Activated naive CD4-positive, alpha-beta T cell treated with anti-CD3 and anti-CD28 coated beads, Interleukin-2, amount 50 U/mL, for 72 hours (primary cell): ENCODE results near the gene HARBI1. TPM values are rescaled to one million over a fixed set of nuclear protein-coding genes. Genes with fewer than 3 reads are reported as not detected.

Experiments
- total RNA-seq, 2 donors: library from RNA; stranded (reverse); gene quantifications; one replicate each; pipeline ENCODE4 v1.2.3, GENCODE V29; 2022

Gene HARBI1
- total RNA-seq, 2 donors from 2014 or later, result 2.0 to 3.6 TPM

Other genes with a start within 250 kb of the HARBI1 start
- 10 to 100 TPM in 1 of 2 donors, 1 to 10 TPM in 1; 5.8 to 14.8 TPM for gene MDK, start 235.6 kb downstream of the HARBI1 start, total RNA-seq
- under 1 TPM in 1 of 2 donors, not detected in 1; 0.64 TPM for gene CHRM4, start 225.5 kb downstream of the HARBI1 start, total RNA-seq
- gene AMBRA1, start 23.2 kb downstream of the HARBI1 start, total RNA-seq, result 10 to 100 TPM; 20.9 to 28.5 TPM
- 10 to 100 TPM; 54.0 to 99.9 TPM for gene ATG13, start 326 bp upstream of the HARBI1 start, total RNA-seq
- 10 to 100 TPM; 39.9 to 46.8 TPM for gene ARHGAP1, start 83.4 kb upstream of the HARBI1 start, total RNA-seq
- gene ZNF408, start 83.8 kb upstream of the HARBI1 start, total RNA-seq, result 10 to 100 TPM; 13.6 to 16.9 TPM
- not detected for gene F2, start 102.0 kb upstream of the HARBI1 start, total RNA-seq
- gene CKAP5, start 229.1 kb upstream of the HARBI1 start, total RNA-seq, result 100 to 1,000 TPM; 160 to 188 TPM